ENCODE results near the gene ZBTB46. TPM values are rescaled to one million over a fixed set of nuclear protein-coding genes. Genes with fewer than 3 reads are reported as not detected.
"Not testable (repeated sequence)": the region's sequence is repeated elsewhere in the genome, so short reads cannot be mapped to it uniquely, and the experiment has no call there.

The ZBTB46 gene
- total and polyA plus RNA-seq, 5 donors from 2014 or later = 0.03 to 0.49 (median 0.09) TPM; not detected in 2

- peaks cover 0 to 1% (median 0%) of the 10 kb centered on the region in 7 donors for H3K9me3 Mint-ChIP-seq
- no peaks in the 10 kb centered on the region for H3K36me3 Mint-ChIP-seq
Observed at GRCh38 chr20:63777614-63778013, 53.5 kb downstream of the ZBTB46 start.

DNA sequence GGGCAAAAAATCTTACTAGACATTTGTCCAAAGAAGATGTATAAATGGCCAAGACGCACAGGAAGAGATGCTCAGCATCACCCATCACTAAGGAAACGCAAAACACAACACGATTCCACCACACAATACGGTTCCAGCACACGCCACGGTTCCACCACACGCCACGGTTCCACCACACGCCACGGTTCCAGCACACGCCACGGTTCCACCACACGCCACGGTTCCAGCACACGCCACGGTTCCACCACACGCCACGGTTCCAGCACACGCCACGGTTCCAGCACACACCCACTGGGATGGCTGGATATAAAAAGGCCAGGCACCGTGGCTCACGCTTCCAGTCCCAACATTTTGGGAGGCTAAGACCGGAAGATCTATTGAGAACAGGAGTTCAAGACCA lies 54.2 kb downstream of the ZBTB46 start:
- not testable (repeated sequence) for H3K4me3 Mint-ChIP-seq; H3K27me3 Mint-ChIP-seq; H3K27me3 ChIP-seq (ENCODE audit: control insufficient read depth, insufficient read depth, low read length); H3K27ac ChIP-seq (ENCODE audit: insufficient read depth, low read length, poor library complexity, severe bottlenecking); H3K36me3 Mint-ChIP-seq; H3K4me1 ChIP-seq (ENCODE audit: control insufficient read depth, insufficient read depth, low read length, poor library complexity, severe bottlenecking); H3K9me3 Mint-ChIP-seq; H3K36me3 ChIP-seq (ENCODE audit: control insufficient read depth, insufficient read depth, low read length); ATAC-seq (ENCODE audit: low read depth in 2 of 2); H3K9me3 ChIP-seq (ENCODE audit: control insufficient read depth in 2 of 2, low read length in 2 of 2); DNase-seq; H3K4me3 ChIP-seq (ENCODE audit: low read depth, low read length); H3K27ac Mint-ChIP-seq
- peaks cover 0 to 11% (median 4%) of the 10 kb centered on the region in 4 donors for H3K4me1 Mint-ChIP-seq

More at GRCh38 chr20:63777614-63778013, 53.5 kb downstream of the ZBTB46 start:
- Histone ChIP-seq H3K4me1 (ENCODE audit: control insufficient read depth, insufficient read depth, low read length, poor library complexity, severe bottlenecking) (no peaks in the 10 kb centered on the region), H3K4me3 (ENCODE audit: low read depth, low read length) (no peak overlapping the region), H3K27me3 (ENCODE audit: control insufficient read depth, insufficient read depth, low read length) (no peaks in the 10 kb centered on the region), H3K36me3 (ENCODE audit: control insufficient read depth, insufficient read depth, low read length) (no peaks in the 10 kb centered on the region), H3K9me3 (ENCODE audit: control insufficient read depth in 2 of 2, low read length in 2 of 2) (no peaks in the 10 kb centered on the region), H3K27ac (ENCODE audit: insufficient read depth, low read length, poor library complexity, severe bottlenecking) (no peak overlapping the region)
- DNase-seq (no peak), ATAC-seq (ENCODE audit: low read depth in 2 of 2) (no peak)
- no peak overlapping the region for H3K27ac Mint-ChIP-seq
- no peaks in the 10 kb centered on the region for H3K27me3 Mint-ChIP-seq
- no peak overlapping the region for H3K4me3 Mint-ChIP-seq
- peaks cover 0 to 16% (median 6%) of the 10 kb centered on the region in 4 donors for H3K4me1 Mint-ChIP-seq

GRCh38 chr20:63775096-63775978 lies 55.7 kb downstream of the ZBTB46 start:
- Histone ChIP-seq H3K4me3 (ENCODE audit: low read depth, low read length) (no peak overlapping the region), H3K36me3 (ENCODE audit: control insufficient read depth, insufficient read depth, low read length) (no peaks in the 10 kb centered on the region), H3K4me1 (ENCODE audit: control insufficient read depth, insufficient read depth, low read length, poor library complexity, severe bottlenecking) (no peaks in the 10 kb centered on the region), H3K27ac (ENCODE audit: insufficient read depth, low read length, poor library complexity, severe bottlenecking) (no peak overlapping the region), H3K9me3 (ENCODE audit: control insufficient read depth in 2 of 2, low read length in 2 of 2) (no peaks in the 10 kb centered on the region), H3K27me3 (ENCODE audit: control insufficient read depth, insufficient read depth, low read length) (no peaks in the 10 kb centered on the region)
- no peak overlapping the region for H3K27ac Mint-ChIP-seq
- DNase-seq (peak in 1 of 3 donors; percentile 15), ATAC-seq (ENCODE audit: low read depth in 2 of 2) (no peak)
- peak overlapping the region in 2 of 4 donors; percentile 13 to 32 for H3K4me3 Mint-ChIP-seq
- peaks cover 0 to 8% (median under 1%) of the 10 kb centered on the region in 4 donors for H3K4me1 Mint-ChIP-seq
- peaks cover 0 to 1% (median 0%) of the 10 kb centered on the region in 7 donors for H3K9me3 Mint-ChIP-seq
- H3K27me3 Mint-ChIP-seq = no peaks in the 10 kb centered on the region
- H3K36me3 Mint-ChIP-seq = no peaks in the 10 kb centered on the region

DNA sequence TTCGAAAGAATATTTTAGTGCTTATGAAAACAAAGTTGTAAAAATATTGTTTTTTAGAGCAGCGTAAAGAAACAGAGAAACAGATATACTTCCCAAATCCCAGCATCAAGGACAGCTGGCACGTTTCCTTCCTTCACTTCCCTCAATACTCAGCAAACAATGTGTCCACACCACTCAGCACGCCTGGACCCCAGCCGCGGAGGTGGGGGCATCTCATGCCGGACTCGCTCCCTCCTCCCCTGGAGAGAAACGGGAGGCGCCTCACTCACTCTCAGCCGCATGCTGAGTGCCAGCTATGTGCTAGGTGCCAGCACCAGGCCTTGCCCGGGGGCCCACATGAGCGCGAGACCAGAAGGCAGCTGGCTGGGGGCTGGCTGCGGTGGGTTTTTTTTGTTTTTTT lies 56.8 kb downstream of the ZBTB46 start:
- ATAC-seq (ENCODE audit: low read depth in 2 of 2) (no peak), DNase-seq (no peak)
- Histone ChIP-seq H3K36me3 (ENCODE audit: control insufficient read depth, insufficient read depth, low read length) (no peaks in the 10 kb centered on the region), H3K4me3 (ENCODE audit: low read depth, low read length) (no peak overlapping the region), H3K27me3 (ENCODE audit: control insufficient read depth, insufficient read depth, low read length) (no peaks in the 10 kb centered on the region), H3K4me1 (ENCODE audit: control insufficient read depth, insufficient read depth, low read length, poor library complexity, severe bottlenecking) (no peaks in the 10 kb centered on the region), H3K27ac (ENCODE audit: insufficient read depth, low read length, poor library complexity, severe bottlenecking) (no peak overlapping the region), H3K9me3 (ENCODE audit: control insufficient read depth in 2 of 2, low read length in 2 of 2) (no peaks in the 10 kb centered on the region)
- Mint-ChIP-seq H3K9me3 (peaks cover 0 to 1% (median 0%) of the 10 kb centered on the region in 7 donors), H3K27ac (no peak overlapping the region), H3K4me1 (peaks cover 0 to 8% (median under 1%) of the 10 kb centered on the region in 4 donors), H3K27me3 (no peaks in the 10 kb centered on the region), H3K4me3 (no peak overlapping the region), H3K36me3 (no peaks in the 10 kb centered on the region)

DNA sequence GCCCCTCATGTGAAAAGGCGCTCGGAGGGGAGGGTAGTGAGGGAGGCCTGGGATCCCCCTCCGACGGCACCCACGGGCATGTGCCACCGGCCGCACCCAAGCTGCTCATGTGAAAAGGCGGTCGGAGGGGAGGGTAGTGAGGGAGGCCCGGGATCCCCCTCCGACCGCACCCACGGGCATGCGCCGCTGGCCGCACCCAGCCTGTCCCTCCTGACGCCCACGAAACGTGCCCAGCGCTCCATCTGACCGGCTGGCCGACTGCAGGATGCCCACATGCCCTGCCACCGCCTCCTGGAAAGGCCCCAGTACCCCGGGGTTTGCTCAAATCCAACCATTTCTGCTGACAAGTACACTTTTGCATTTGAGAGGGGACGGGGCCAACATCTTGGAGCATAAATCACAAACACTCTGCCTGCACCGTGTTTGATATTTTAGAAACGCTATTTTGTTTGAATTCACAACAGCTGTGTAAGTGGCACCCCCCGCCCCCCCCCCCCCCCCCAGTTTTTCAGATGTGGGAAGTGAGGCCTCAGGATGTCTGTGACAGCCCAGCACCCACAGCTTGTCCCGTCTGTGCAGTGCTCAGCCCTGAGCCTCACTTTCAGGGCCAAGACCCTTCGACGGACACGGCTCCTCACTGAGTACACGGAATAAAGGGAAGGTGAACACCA lies 57.4 kb downstream of the ZBTB46 start:
- Histone ChIP-seq H3K27ac (ENCODE audit: insufficient read depth, low read length, poor library complexity, severe bottlenecking) (no peak overlapping the region), H3K9me3 (ENCODE audit: control insufficient read depth in 2 of 2, low read length in 2 of 2) (no peaks in the 10 kb centered on the region), H3K36me3 (ENCODE audit: control insufficient read depth, insufficient read depth, low read length) (no peaks in the 10 kb centered on the region), H3K4me3 (ENCODE audit: low read depth, low read length) (no peak overlapping the region), H3K4me1 (ENCODE audit: control insufficient read depth, insufficient read depth, low read length, poor library complexity, severe bottlenecking) (no peaks in the 10 kb centered on the region), H3K27me3 (ENCODE audit: control insufficient read depth, insufficient read depth, low read length) (no peaks in the 10 kb centered on the region)
- Mint-ChIP-seq H3K9me3 (peaks cover 0 to 1% (median 0%) of the 10 kb centered on the region in 7 donors), H3K4me1 (peaks cover 0 to 8% (median under 1%) of the 10 kb centered on the region in 4 donors), H3K27ac (no peak overlapping the region), H3K27me3 (no peaks in the 10 kb centered on the region), H3K36me3 (no peaks in the 10 kb centered on the region), H3K4me3 (no peak overlapping the region)
- ATAC-seq (ENCODE audit: low read depth in 2 of 2) = no peak
- DNase-seq = no peak

- peaks cover 0 to 8% (median under 1%) of the 10 kb centered on the region in 4 donors for H3K4me1 Mint-ChIP-seq
- peaks cover 0 to 1% (median 0%) of the 10 kb centered on the region in 7 donors for H3K9me3 Mint-ChIP-seq
Observed at GRCh38 chr20:63772781-63773518, 58.1 kb downstream of the ZBTB46 start.

DNA sequence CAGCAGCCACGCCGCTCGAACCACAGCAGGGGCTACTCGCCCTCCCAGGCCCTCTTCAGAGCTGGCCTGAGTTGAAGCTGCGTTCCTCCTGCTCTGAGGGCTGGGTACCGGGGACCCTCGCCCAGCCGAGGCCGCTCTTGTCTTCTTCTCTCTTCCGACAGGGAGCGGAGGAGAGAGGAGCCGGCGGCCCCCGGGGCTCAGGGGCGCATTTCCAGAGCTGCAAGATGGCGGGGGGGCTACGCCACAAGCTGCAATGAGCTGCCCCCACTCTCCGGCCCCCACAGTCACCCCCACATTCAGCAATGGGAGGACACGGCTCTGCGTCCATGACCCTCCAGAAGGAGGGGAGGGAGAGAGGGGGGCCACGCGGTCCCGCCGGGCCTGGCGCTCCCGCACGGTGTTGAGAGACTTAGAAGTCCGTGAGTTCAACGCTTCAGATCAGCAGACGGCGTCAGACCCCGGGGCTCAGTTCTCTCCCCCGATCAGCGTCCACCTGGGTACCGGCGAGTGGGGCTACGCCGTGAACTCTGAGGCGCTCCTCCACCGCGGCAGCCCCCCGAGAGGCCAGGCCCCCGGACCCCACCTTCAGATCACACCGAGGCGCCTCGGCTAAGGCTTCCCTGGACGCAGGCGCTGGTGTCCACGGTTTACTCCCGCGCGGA lies 59.9 kb downstream of the ZBTB46 start:
- Histone ChIP-seq H3K4me3 (ENCODE audit: low read depth, low read length) (no peak overlapping the region), H3K27me3 (ENCODE audit: control insufficient read depth, insufficient read depth, low read length) (no peaks in the 10 kb centered on the region)
- no peak overlapping the region for H3K27ac Mint-ChIP-seq

More at GRCh38 chr20:63772781-63773518, 58.1 kb downstream of the ZBTB46 start:
- H3K36me3 Mint-ChIP-seq = no peaks in the 10 kb centered on the region
- no peak for DNase-seq
- Histone ChIP-seq H3K9me3 (ENCODE audit: control insufficient read depth in 2 of 2, low read length in 2 of 2) (no peaks in the 10 kb centered on the region), H3K27me3 (ENCODE audit: control insufficient read depth, insufficient read depth, low read length) (no peaks in the 10 kb centered on the region), H3K4me1 (ENCODE audit: control insufficient read depth, insufficient read depth, low read length, poor library complexity, severe bottlenecking) (no peaks in the 10 kb centered on the region), H3K36me3 (ENCODE audit: control insufficient read depth, insufficient read depth, low read length) (no peaks in the 10 kb centered on the region), H3K27ac (ENCODE audit: insufficient read depth, low read length, poor library complexity, severe bottlenecking) (no peak overlapping the region), H3K4me3 (ENCODE audit: low read depth, low read length) (no peak overlapping the region)
- H3K27ac Mint-ChIP-seq = no peak overlapping the region
- no peaks in the 10 kb centered on the region for H3K27me3 Mint-ChIP-seq
- H3K4me3 Mint-ChIP-seq = no peak overlapping the region
- ATAC-seq (ENCODE audit: low read depth in 2 of 2) = no peak

More for the DNA sequence above, 59.9 kb downstream of the ZBTB46 start:
- H3K9me3 Mint-ChIP-seq = no peaks in the 10 kb centered on the region
- no peaks in the 10 kb centered on the region for H3K4me1 ChIP-seq (ENCODE audit: control insufficient read depth, insufficient read depth, low read length, poor library complexity, severe bottlenecking)
- no peaks in the 10 kb centered on the region for H3K27me3 Mint-ChIP-seq
- H3K9me3 ChIP-seq (ENCODE audit: control insufficient read depth in 2 of 2, low read length in 2 of 2) = no peaks in the 10 kb centered on the region
- no peak overlapping the region for H3K4me3 Mint-ChIP-seq
- H3K36me3 ChIP-seq (ENCODE audit: control insufficient read depth, insufficient read depth, low read length) = no peaks in the 10 kb centered on the region
- no peak for ATAC-seq (ENCODE audit: low read depth in 2 of 2)
- H3K4me1 Mint-ChIP-seq = peaks cover 0 to 8% (median under 1%) of the 10 kb centered on the region in 4 donors
- no peak for DNase-seq
- H3K36me3 Mint-ChIP-seq = no peaks in the 10 kb centered on the region
- no peak overlapping the region for H3K27ac ChIP-seq (ENCODE audit: insufficient read depth, low read length, poor library complexity, severe bottlenecking)
